Measurements from ENCODE around the gene C19orf12.

- TF ChIP-seq CTCF (IDR thresholded peaks at IDR 0.05) (no peak), POLR2A (IDR thresholded peaks at IDR 0.05) (no peak)
Measured at GRCh38 chr19:29686285-29686805, 28.7 kb downstream of the C19orf12 start.

Measured in testis (tissue), 2 donors.